Cardiac fibroblast (primary cell): ENCODE data around the gene MYH9.

Source experiments
- DNase-seq, 2 donors: peaks; one replicate each; pipeline versions ENCODE4 v3.0.0 to v3.0.0-alpha.2; 2010; ENCODE audit warnings: low read depth in 2 of 2
- H3K4me3 ChIP-seq, 2 donors: replicated peaks in 1 of 2; 1 replicate in 1 of 2; 2 replicates in 1 of 2; pipeline ENCODE4 v1.5.1; 2011; ENCODE audit warnings: low read depth in 2 of 2, low read length in 2 of 2, mild to moderate bottlenecking in 2 of 2, moderate library complexity in 1 of 2
- CTCF ChIP-seq: IDR thresholded peaks from one replicate; pipeline ENCODE4 v1.5.1; 2011; ENCODE audit warnings: low read depth, mild to moderate bottlenecking, low read length, inconsistent platforms

MYH9 gene

GRCh38 chr22:36232715-36233401, 154.9 kb downstream of the MYH9 start:
- no peak for TF ChIP-seq CTCF
- no peak for DNase-seq
- H3K4me3 ChIP-seq = no peak overlapping the region
